Lower lobe of right lung (tissue), 2 donors: Measurements from ENCODE around the gene CEP112. TPM values are rescaled to one million over a fixed set of nuclear protein-coding genes. Genes with fewer than 3 reads are reported as not detected.

ENCODE experiments used
- ATAC-seq, 2 donors: fragments of 200-7000 bp; cut with Tn5 transposase; one replicate each; pipeline ENCODE4 v1.9.1; 2020 to 2022; ENCODE audit warnings: mild to moderate bottlenecking in 2 of 2, moderate library complexity in 2 of 2
- DNase-seq: peaks from one replicate; pipeline ENCODE4 v3.0.0-alpha.2; 2020
- H3K27ac ChIP-seq: fragments of 200-600 bp; one replicate; pipeline ENCODE4 v1.8.0; 2022
- H3K27me3 ChIP-seq: fragments of 200-600 bp; one replicate; pipeline ENCODE4 v1.8.0; 2022; ENCODE audit warnings: low read depth
- H3K36me3 ChIP-seq: fragments of 200-600 bp; one replicate; pipeline ENCODE4 v1.8.0; 2022; ENCODE audit warnings: mild to moderate bottlenecking
- H3K4me1 ChIP-seq: fragments of 200-600 bp; one replicate; pipeline ENCODE4 v1.8.0; 2022
- H3K4me3 ChIP-seq: fragments of 200-600 bp; one replicate; pipeline ENCODE4 v1.8.0; 2022; ENCODE audit warnings: mild to moderate bottlenecking
- H3K9me3 ChIP-seq: fragments of 200-600 bp; one replicate; pipeline ENCODE4 v1.8.0; 2022
- CTCF ChIP-seq: fragments of 200-600 bp; IDR thresholded peaks from one replicate; pipeline ENCODE4 v1.8.0; 2022; ENCODE audit warnings: antibody characterized with exemption, mild to moderate bottlenecking
- intact Hi-C: fragments of 100-400 bp; cut with DNase I; formaldehyde crosslinking; loops from one replicate; pipeline ENCODE4 v1.11.0; 2022
- total RNA-seq: library from RNA; stranded (reverse); fragmentation: NEBNext Ultra II Directional; extraction: Animal tissue kit (Norgen Biotek cat#: 25700); gene quantifications from one replicate; pipeline ENCODE4 v1.2.1, GENCODE V29; 2021
- donor health status: DM: no; HTN: yes; CAD: no; lungs with severe emphysema.

Gene CEP112
- total RNA-seq, 1 donor from 2014 or later: 30.1 TPM

GRCh38 chr17:66227212-66228045 is 35.5 kb upstream of the CEP112 start:
- intact Hi-C loops: no loop called here
- no peak for DNase-seq
- no peak for TF ChIP-seq CTCF
- no peaks in the 10 kb centered on the region for H3K36me3 ChIP-seq
- no peaks in the 10 kb centered on the region for H3K27me3 ChIP-seq
- H3K27ac ChIP-seq: no peak overlapping the region
- H3K4me3 ChIP-seq: no peak overlapping the region
- no peaks in the 10 kb centered on the region for H3K9me3 ChIP-seq
- no peak for ATAC-seq
- H3K4me1 ChIP-seq: no peaks in the 10 kb centered on the region

DNA sequence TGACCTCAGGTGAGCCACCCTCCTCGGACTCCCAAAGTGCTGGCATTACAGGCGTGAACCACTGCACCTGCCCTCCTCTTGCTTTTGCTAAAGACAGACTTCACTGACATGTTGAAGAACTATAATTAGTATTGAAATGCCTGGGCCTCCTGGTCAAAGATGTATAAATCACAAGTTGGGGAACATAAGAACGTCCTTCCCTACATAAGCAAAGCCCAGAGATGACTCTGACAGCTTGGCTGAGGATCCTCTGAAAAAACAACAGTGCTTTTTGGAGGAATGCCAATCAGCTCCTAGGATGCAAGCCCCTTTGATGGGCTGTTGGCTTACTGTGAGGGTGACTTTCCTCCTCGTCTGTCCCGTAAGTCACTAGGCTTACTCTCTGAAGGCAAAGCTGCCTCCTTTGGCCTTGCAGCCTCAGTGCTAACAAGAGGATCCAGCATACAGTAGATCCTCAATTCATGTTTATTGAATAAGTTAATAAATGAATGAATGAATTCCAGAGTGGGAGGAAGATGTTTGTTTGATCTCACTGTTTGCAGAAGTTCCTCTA is 30.9 kb upstream of the CEP112 start:
- no peaks in the 10 kb centered on the region for H3K27me3 ChIP-seq
- no peak for TF ChIP-seq CTCF
- intact Hi-C loops: no loop called here
- H3K27ac ChIP-seq: no peak overlapping the region
- no peaks in the 10 kb centered on the region for H3K36me3 ChIP-seq
- DNase-seq (no peak), ATAC-seq (no peak)
- no peak overlapping the region for H3K4me3 ChIP-seq
- no peaks in the 10 kb centered on the region for H3K4me1 ChIP-seq
- no peaks in the 10 kb centered on the region for H3K9me3 ChIP-seq

GRCh38 chr17:66221755-66222530 is 30.0 kb upstream of the CEP112 start:
- intact Hi-C loops: no loop called here
- Histone ChIP-seq H3K27ac (no peak overlapping the region), H3K9me3 (no peaks in the 10 kb centered on the region), H3K4me1 (no peaks in the 10 kb centered on the region), H3K36me3 (no peaks in the 10 kb centered on the region), H3K4me3 (no peak overlapping the region), H3K27me3 (no peaks in the 10 kb centered on the region)
- DNase-seq (no peak), ATAC-seq (no peak)
- TF ChIP-seq CTCF: no peak

GRCh38 chr17:66221343-66221742 is 29.4 kb upstream of the CEP112 start:
- no peak for ATAC-seq

More at GRCh38 chr17:66221343-66221742, 29.4 kb upstream of the CEP112 start:
- Histone ChIP-seq H3K4me1 (no peaks in the 10 kb centered on the region), H3K27ac (no peak overlapping the region), H3K9me3 (no peaks in the 10 kb centered on the region), H3K36me3 (no peaks in the 10 kb centered on the region), H3K27me3 (no peaks in the 10 kb centered on the region), H3K4me3 (no peak overlapping the region)
- intact Hi-C loops: no loop called here
- no peak for TF ChIP-seq CTCF
- DNase-seq: no peak
